ENCODE data around the gene ATP2C2. TPM values are rescaled to one million over a fixed set of nuclear protein-coding genes. Genes with fewer than 3 reads are reported as not detected.
A peak's percentile ranks its signal among the peaks of the same experiment; 100 is the strongest.

ATP2C2 gene
- total and polyA plus RNA-seq, 9 of the 15 experiments (the other 6 are each of a cell fraction or from before 2014, with no cell fraction given) = 0.75 TPM; not detected in 8

- TF ChIP-seq ZNF217 (CRISPR knock-in tag; IDR thresholded peaks at IDR 0.05) (no peak), CAMTA2 (CRISPR knock-in tag; conservative IDR thresholded peaks at IDR 0.05) (no peak), HDAC6 (IDR thresholded peaks at IDR 0.05; ENCODE audit: low read depth, low read length) (no peak), C11orf30 (IDR thresholded peaks at IDR 0.05; ENCODE audit: low read depth) (no peak), WHSC1 (IDR thresholded peaks at IDR 0.05; ENCODE audit: low read length) (no peak), IFI16 (CRISPR knock-in tag; IDR thresholded peaks at IDR 0.05) (no peak), ATF1 (CRISPR knock-in tag; IDR thresholded peaks at IDR 0.05) (no peak), ATF1 (tag; IDR thresholded peaks at IDR 0.05) (peak; percentile 66), MYC (IDR thresholded peaks at IDR 0.05; ENCODE audit: low read depth, low read length) (peak; percentile 77), MYC (CRISPR knock-in tag; IDR thresholded peaks at IDR 0.05; ENCODE audit: borderline replicate concordance, low read depth) (0 out of 2 replicates have a peak, but pooled peaks have one; percentile 56), ZNF584 (CRISPR knock-in tag; IDR thresholded peaks at IDR 0.05; ENCODE audit: low read depth) (no peak), PTRF (tag; IDR thresholded peaks at IDR 0.05) (no peak), KAT8 (IDR thresholded peaks at IDR 0.05; ENCODE audit: low read depth) (no peak), ZNF174 (CRISPR knock-in tag; IDR thresholded peaks at IDR 0.05) (no peak), SMAD2 (IDR thresholded peaks at IDR 0.05; ENCODE audit: low read depth, low read length) (no peak), TCFL5 (CRISPR knock-in tag; conservative IDR thresholded peaks at IDR 0.05) (no peak), ZFP30 (CRISPR knock-in tag; IDR thresholded peaks at IDR 0.05; ENCODE audit: borderline replicate concordance) (no peak), MEF2A (IDR thresholded peaks at IDR 0.05; ENCODE audit: control insufficient read depth, low read depth, low read length) (no peak), ZBTB17 (CRISPR knock-in tag; IDR thresholded peaks at IDR 0.05) (no peak), SAP30 (IDR thresholded peaks at IDR 0.05; ENCODE audit: borderline replicate concordance, insufficient read depth, low read depth, low read length, poor library complexity, severe bottlenecking) (peak; percentile 58), TBL1XR1 (IDR thresholded peaks at IDR 0.05; ENCODE audit: low read length in 2 of 2) (0 out of 4 replicates have a peak, but pooled peaks of 1 of the 2 experiments have one; percentile 19), ZNF76 (CRISPR knock-in tag; IDR thresholded peaks at IDR 0.05; ENCODE audit: borderline replicate concordance) (no peak)
- TF ChIP-seq, protein P1, sequence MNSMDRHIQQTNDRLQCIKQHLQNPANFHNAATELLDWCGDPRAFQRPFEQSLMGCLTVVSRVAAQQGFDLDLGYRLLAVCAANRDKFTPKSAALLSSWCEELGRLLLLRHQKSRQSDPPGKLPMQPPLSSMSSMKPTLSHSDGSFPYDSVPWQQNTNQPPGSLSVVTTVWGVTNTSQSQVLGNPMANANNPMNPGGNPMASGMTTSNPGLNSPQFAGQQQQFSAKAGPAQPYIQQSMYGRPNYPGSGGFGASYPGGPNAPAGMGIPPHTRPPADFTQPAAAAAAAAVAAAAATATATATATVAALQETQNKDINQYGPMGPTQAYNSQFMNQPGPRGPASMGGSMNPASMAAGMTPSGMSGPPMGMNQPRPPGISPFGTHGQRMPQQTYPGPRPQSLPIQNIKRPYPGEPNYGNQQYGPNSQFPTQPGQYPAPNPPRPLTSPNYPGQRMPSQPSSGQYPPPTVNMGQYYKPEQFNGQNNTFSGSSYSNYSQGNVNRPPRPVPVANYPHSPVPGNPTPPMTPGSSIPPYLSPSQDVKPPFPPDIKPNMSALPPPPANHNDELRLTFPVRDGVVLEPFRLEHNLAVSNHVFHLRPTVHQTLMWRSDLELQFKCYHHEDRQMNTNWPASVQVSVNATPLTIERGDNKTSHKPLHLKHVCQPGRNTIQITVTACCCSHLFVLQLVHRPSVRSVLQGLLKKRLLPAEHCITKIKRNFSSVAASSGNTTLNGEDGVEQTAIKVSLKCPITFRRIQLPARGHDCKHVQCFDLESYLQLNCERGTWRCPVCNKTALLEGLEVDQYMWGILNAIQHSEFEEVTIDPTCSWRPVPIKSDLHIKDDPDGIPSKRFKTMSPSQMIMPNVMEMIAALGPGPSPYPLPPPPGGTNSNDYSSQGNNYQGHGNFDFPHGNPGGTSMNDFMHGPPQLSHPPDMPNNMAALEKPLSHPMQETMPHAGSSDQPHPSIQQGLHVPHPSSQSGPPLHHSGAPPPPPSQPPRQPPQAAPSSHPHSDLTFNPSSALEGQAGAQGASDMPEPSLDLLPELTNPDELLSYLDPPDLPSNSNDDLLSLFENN (IDR thresholded peaks at IDR 0.05; ENCODE audit: low read depth in 2 of 2, low read length in 2 of 2) = no peak
- TF ChIP-seq, protein P2, sequence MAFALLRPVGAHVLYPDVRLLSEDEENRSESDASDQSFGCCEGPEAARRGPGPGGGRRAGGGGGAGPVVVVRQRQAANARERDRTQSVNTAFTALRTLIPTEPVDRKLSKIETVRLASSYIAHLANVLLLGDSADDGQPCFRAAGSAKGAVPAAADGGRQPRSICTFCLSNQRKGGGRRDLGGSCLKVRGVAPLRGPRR (CRISPR knock-in tag; IDR thresholded peaks at IDR 0.05) = no peak
- TF ChIP-seq, protein P3, sequence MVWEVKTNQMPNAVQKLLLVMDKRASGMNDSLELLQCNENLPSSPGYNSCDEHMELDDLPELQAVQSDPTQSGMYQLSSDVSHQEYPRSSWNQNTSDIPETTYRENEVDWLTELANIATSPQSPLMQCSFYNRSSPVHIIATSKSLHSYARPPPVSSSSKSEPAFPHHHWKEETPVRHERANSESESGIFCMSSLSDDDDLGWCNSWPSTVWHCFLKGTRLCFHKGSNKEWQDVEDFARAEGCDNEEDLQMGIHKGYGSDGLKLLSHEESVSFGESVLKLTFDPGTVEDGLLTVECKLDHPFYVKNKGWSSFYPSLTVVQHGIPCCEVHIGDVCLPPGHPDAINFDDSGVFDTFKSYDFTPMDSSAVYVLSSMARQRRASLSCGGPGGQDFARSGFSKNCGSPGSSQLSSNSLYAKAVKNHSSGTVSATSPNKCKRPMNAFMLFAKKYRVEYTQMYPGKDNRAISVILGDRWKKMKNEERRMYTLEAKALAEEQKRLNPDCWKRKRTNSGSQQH (CRISPR knock-in tag; IDR thresholded peaks at IDR 0.05) = no peak
These were observed 136.3 kb downstream of the ATP2C2 start, which contains the start of gene MEAK7 (continued) for GRCh38 chr16:84504420-84505248.

All from K562 (cell line).